ENCODE measurements around the gene FUT7.

Gene FUT7

GRCh38 chr9:136996361-136997292 is 35.3 kb downstream of the FUT7 start, which contains the start of gene CLIC3:
Gene CLIC3, minus strand, starts transcription at chr9:136996568. Its CDS starts 25 bp downstream, at chr9:136996543.
- H3K4me1 ChIP-seq, result peaks cover 19% of the 10 kb centered on the region
- peak; percentile 42 for DNase-seq

GRCh38 chr9:136995772-136996311 is 36.0 kb downstream of the FUT7 start:
- Histone ChIP-seq H3K9me3 (no peaks in the 10 kb centered on the region), H3K36me3 (peaks cover 12% of the 10 kb centered on the region), H3K4me1 (peaks cover 19% of the 10 kb centered on the region), H3K27me3 (no peaks in the 10 kb centered on the region), H3K4me3 (ENCODE audit: low read depth, low read length) (no peak overlapping the region)
- peak; percentile 53 for DNase-seq
- TF ChIP-seq CTCF (IDR thresholded peaks at IDR 0.05; ENCODE audit: low read depth, low read length), result no peak

More at GRCh38 chr9:136996361-136997292, 35.3 kb downstream of the FUT7 start, which contains the start of gene CLIC3:
- no peaks in the 10 kb centered on the region for H3K27me3 ChIP-seq
- no peak within 1 kb of the TSS for H3K4me3 ChIP-seq (ENCODE audit: low read depth, low read length)
- H3K9me3 ChIP-seq, result no peaks in the 10 kb centered on the region
- TF ChIP-seq CTCF (IDR thresholded peaks at IDR 0.05; ENCODE audit: low read depth, low read length), result no peak
- H3K36me3 ChIP-seq, result peaks cover 12% of the 10 kb centered on the region

DNA sequence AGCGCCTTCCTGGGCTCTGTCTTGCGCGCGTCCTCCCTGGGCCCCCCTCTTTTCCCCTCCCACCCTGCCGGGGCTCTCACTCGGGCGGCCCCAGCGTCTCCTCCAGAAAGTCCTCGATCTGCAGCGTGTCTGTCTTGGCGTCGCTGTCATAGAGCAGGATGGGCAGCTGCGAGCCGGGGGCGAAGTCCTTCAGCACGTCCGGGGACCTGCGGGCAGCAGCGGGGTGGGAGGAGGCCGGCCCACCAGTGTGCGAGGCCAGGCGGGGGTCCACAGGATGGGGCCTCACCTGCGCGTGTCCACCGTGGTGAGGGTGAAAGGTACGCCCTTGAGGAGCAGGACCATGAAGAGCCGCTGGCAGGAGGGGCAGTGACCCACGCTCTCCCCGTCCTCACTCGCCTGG is 36.5 kb downstream of the FUT7 start:
- no peak for DNase-seq
- no peaks in the 10 kb centered on the region for H3K27me3 ChIP-seq
- no peak overlapping the region for H3K4me3 ChIP-seq (ENCODE audit: low read depth, low read length)
- H3K36me3 ChIP-seq, result peaks cover 12% of the 10 kb centered on the region
- TF ChIP-seq CTCF (IDR thresholded peaks at IDR 0.05; ENCODE audit: low read depth, low read length), result no peak
- H3K4me1 ChIP-seq, result peaks cover 19% of the 10 kb centered on the region
- H3K9me3 ChIP-seq, result no peaks in the 10 kb centered on the region

- Histone ChIP-seq H3K4me1 (peaks cover 19% of the 10 kb centered on the region), H3K4me3 (ENCODE audit: low read depth, low read length) (no peak overlapping the region), H3K36me3 (peaks cover 12% of the 10 kb centered on the region), H3K9me3 (no peaks in the 10 kb centered on the region), H3K27me3 (no peaks in the 10 kb centered on the region)
- no peak for DNase-seq
- no peak for TF ChIP-seq CTCF (IDR thresholded peaks at IDR 0.05; ENCODE audit: low read depth, low read length)
These were observed 37.0 kb downstream of the FUT7 start for GRCh38 chr9:136994888-136995230.

DNA sequence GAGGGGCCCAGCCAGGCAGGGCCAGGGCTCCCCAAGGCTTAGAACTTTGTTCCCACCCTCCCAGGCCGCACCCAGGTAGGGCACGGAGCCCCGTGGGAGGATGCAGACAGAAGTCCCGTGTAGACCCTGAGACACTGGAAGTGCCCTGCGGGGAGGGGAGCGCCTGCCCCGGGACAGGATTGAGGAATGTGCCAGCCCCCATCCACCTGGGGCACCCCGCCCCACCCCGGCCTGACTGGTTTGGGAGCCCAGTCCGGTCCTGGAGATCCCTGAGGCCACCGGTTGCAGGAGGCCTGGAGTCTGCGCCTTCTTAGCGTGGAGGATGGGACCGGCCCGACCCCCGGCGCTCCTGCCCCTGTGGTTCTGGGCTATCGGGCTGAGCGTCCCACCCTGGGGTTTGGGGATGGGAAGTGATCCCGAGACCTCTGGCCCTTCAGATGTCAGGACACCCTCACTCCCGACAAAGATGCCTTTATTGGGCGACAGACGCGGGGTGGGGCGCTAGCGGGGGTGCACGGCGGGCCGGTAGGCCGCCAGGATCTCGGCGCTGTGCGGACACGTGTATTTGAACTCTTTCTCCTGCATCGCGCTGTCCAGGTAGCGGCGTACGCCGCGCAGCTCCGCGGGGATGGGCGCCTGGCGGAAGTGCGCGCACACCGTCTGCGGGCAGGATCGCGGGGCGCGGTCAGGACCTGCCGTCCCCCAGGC is 37.6 kb downstream of the FUT7 start:
- H3K36me3 ChIP-seq, result peaks cover 12% of the 10 kb centered on the region
- no peaks in the 10 kb centered on the region for H3K9me3 ChIP-seq
- peaks cover 19% of the 10 kb centered on the region for H3K4me1 ChIP-seq
- no peaks in the 10 kb centered on the region for H3K27me3 ChIP-seq
- no peak overlapping the region for H3K4me3 ChIP-seq (ENCODE audit: low read depth, low read length)
- no peak for DNase-seq
- TF ChIP-seq CTCF (IDR thresholded peaks at IDR 0.05; ENCODE audit: low read depth, low read length), result no peak
